Measurements from ENCODE around the gene HMOX1.

DNA sequence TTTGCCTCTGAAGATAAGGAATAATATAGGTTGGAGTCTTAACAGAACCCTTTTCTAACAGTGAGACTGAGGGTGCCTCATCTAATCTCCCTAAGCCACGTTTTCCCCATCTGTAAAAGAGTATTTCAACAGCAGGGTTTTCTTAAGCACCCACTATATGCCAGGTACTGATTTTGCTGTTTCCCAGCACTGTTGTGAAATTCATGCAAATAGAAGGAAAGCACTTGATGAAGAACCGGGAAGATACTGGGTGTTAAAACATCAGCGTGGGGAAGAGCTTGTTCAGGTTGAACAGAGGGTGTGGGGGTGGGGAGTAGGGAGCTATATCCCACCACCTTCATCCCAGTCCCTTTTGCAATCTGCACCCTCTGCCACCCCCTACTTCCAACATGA is 2.8 kb downstream of the HMOX1 start:
- TF ChIP-seq, protein P1, sequence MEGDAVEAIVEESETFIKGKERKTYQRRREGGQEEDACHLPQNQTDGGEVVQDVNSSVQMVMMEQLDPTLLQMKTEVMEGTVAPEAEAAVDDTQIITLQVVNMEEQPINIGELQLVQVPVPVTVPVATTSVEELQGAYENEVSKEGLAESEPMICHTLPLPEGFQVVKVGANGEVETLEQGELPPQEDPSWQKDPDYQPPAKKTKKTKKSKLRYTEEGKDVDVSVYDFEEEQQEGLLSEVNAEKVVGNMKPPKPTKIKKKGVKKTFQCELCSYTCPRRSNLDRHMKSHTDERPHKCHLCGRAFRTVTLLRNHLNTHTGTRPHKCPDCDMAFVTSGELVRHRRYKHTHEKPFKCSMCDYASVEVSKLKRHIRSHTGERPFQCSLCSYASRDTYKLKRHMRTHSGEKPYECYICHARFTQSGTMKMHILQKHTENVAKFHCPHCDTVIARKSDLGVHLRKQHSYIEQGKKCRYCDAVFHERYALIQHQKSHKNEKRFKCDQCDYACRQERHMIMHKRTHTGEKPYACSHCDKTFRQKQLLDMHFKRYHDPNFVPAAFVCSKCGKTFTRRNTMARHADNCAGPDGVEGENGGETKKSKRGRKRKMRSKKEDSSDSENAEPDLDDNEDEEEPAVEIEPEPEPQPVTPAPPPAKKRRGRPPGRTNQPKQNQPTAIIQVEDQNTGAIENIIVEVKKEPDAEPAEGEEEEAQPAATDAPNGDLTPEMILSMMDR (IDR thresholded peaks at IDR 0.05): no peak
- TF ChIP-seq POLR2A (IDR thresholded peaks at IDR 0.05): no peak

Measured in adrenal gland (tissue), 5 donors.